Spleen (tissue), 11 donors: ENCODE results near the gene NRCAM. TPM values are rescaled to one million over a fixed set of nuclear protein-coding genes. Genes with fewer than 3 reads are reported as not detected.

ENCODE experiments used
- DNase-seq: peaks from one replicate; pipeline ENCODE4 v3.0.0-alpha.2; 2020
- H3K27ac ChIP-seq, 8 donors: fragments of 200-600 bp; sonication (generic) in 7 of 8; 1 replicate in 4 of 8; 2 replicates in 4 of 8; pipeline versions ENCODE4 v1.5.0 to v1.8.0; 2016 to 2021; ENCODE audit warnings: inconsistent platforms in 4 of 8, mild to moderate bottlenecking in 4 of 8, moderate library complexity in 1 of 8
- H3K27me3 ChIP-seq, 7 donors: fragments of 200-600 bp; sonication (generic) in 6 of 7; replicated peaks in 1 of 7; 1 replicate in 4 of 7; 2 replicates in 3 of 7; pipeline versions ENCODE4 v1.5.0 to v1.8.0; 2016 to 2021; ENCODE audit warnings: inconsistent platforms in 3 of 7, mild to moderate bottlenecking in 1 of 7
- H3K36me3 ChIP-seq, 6 donors: fragments of 200-600 bp; sonication (generic) in 5 of 6; 1 replicate in 4 of 6; 2 replicates in 2 of 6; pipeline versions ENCODE4 v1.5.0 to v1.8.0; 2016 to 2021; ENCODE audit warnings: inconsistent platforms in 2 of 6
- H3K4me1 ChIP-seq, 6 donors: fragments of 200-600 bp; sonication (generic) in 5 of 6; 1 replicate in 3 of 6; 2 replicates in 3 of 6; pipeline versions ENCODE4 v1.5.0 to v1.8.0; 2016 to 2021; ENCODE audit warnings: inconsistent platforms in 3 of 6
- H3K4me3 ChIP-seq, 8 donors: fragments of 200-600 bp; sonication (generic) in 7 of 8; 1 replicate in 4 of 8; 2 replicates in 4 of 8; pipeline versions ENCODE4 v1.5.0 to v1.8.0; 2016 to 2021; ENCODE audit warnings: inconsistent platforms in 4 of 8, mild to moderate bottlenecking in 4 of 8, moderate library complexity in 2 of 8
- H3K9me3 ChIP-seq, 8 donors: fragments of 200-600 bp; sonication (generic) in 7 of 8; 1 replicate in 4 of 8; 2 replicates in 4 of 8; pipeline versions ENCODE4 v1.5.0 to v1.8.0; 2016 to 2021; ENCODE audit warnings: inconsistent platforms in 4 of 8
- POLR2A ChIP-seq, 3 donors: fragments of 450-650 bp; IDR thresholded peaks; one replicate each; pipeline ENCODE4 v1.5.1; 2017; ENCODE audit warnings: antibody characterized with exemption in 3 of 3, mild to moderate bottlenecking in 1 of 3
- POLR2AphosphoS5 ChIP-seq, 3 donors: sonication (generic); formaldehyde crosslinking; IDR thresholded peaks; one replicate each; pipeline ENCODE4 v1.5.1; 2017; ENCODE audit warnings: antibody characterized with exemption in 3 of 3
- WGBS, 5 donors: extraction: QIAGEN DNeasy Blood & Tissue Kit in 3 of 5; methylation state at CpG; one replicate each; pipeline versions ENCODE4 v1.1.5 to v1.1.7; 2013 to 2018; 5-methylcytosine and 5-hydroxymethylcytosine counted together
- intact Hi-C: fragments of 100-400 bp; cut with DNase I; formaldehyde crosslinking; loops from one replicate; pipeline ENCODE4 v1.15.0; 2023; ENCODE audit warnings: low total_unique reads
- polyA plus RNA-seq, 3 donors: library from polyadenylated mRNA; stranded (reverse); fragments of 200-250 nt; gene quantifications; one replicate each; pipeline ENCODE4 v1.2.1, GENCODE V29; 2013
- total RNA-seq, 7 donors: library from RNA; depleted of rRNA in 3 of 7; stranded (reverse); fragments of >200 nt in 3 of 7; fragmentation: NEBNext Ultra II Directional in 4 of 7; extraction: Animal tissue kit (Norgen Biotek cat#: 25700) in 4 of 7; gene quantifications; one replicate each; pipeline versions ENCODE4 v1.1.0 to v1.2.1, GENCODE V29; 2016 to 2021
- TF ChIP-seq, protein P1 (sequence below), 11 experiments: fragments of 200-600 bp in 7 of 11; fragments of 450-650 bp in 4 of 11; sonication (generic) in 4 of 11; IDR thresholded peaks in 8 of 11; conservative IDR thresholded peaks in 3 of 11; 1 replicate in 7 of 11; 2 replicates in 4 of 11; pipeline versions ENCODE4 v1.4.0 to v1.8.0; 2016 to 2021; ENCODE audit warnings: antibody characterized with exemption in 11 of 11, inconsistent platforms in 4 of 11, mild to moderate bottlenecking in 1 of 11
- donor health status: healthy with polysubstance abuse.
- donor health status: DM: no; HTN: no; CAD: no; lungs with moderate emphysema.
- donor health status: DM: no; HTN: no; CAD: no.
- donor health status: Bipolar disorder and iron deficiency.
- donor health status: healthy.
- donor health status: DM: no; HTN: no; CAD: no.
- donor health status: DM: yes; HTN: yes; CAD: no.

NRCAM gene
- total and polyA plus RNA-seq, 10 donors = 4.1 to 88.5 (median 15.0) TPM

GRCh38 chr7:108382932-108383331 is 73.3 kb downstream of the NRCAM start:
- intact Hi-C loops = no loop called here
- WGBS, 5 donors = 65 to 89% (median 74%) methylated on average over 1 of the region's 1 CpG
- H3K36me3 ChIP-seq = no peaks in the 10 kb centered on the region
- H3K27me3 ChIP-seq = no peaks in the 10 kb centered on the region
- no peak for DNase-seq
- H3K27ac ChIP-seq = no peak overlapping the region
- TF ChIP-seq POLR2A (IDR thresholded peaks at IDR 0.05) (no peak), POLR2AphosphoS5 (IDR thresholded peaks at IDR 0.05) (no peak)
- TF ChIP-seq, protein P1, sequence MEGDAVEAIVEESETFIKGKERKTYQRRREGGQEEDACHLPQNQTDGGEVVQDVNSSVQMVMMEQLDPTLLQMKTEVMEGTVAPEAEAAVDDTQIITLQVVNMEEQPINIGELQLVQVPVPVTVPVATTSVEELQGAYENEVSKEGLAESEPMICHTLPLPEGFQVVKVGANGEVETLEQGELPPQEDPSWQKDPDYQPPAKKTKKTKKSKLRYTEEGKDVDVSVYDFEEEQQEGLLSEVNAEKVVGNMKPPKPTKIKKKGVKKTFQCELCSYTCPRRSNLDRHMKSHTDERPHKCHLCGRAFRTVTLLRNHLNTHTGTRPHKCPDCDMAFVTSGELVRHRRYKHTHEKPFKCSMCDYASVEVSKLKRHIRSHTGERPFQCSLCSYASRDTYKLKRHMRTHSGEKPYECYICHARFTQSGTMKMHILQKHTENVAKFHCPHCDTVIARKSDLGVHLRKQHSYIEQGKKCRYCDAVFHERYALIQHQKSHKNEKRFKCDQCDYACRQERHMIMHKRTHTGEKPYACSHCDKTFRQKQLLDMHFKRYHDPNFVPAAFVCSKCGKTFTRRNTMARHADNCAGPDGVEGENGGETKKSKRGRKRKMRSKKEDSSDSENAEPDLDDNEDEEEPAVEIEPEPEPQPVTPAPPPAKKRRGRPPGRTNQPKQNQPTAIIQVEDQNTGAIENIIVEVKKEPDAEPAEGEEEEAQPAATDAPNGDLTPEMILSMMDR (IDR thresholded peaks at IDR 0.05 in 8 of 11, conservative IDR thresholded peaks at IDR 0.05 in 3 of 11) = no peak
- no peaks in the 10 kb centered on the region for H3K4me1 ChIP-seq
- no peaks in the 10 kb centered on the region for H3K9me3 ChIP-seq
- H3K4me3 ChIP-seq = no peak overlapping the region

- Histone ChIP-seq H3K9me3 (no peaks in the 10 kb centered on the region), H3K4me1 (no peaks in the 10 kb centered on the region), H3K27ac (no peak overlapping the region), H3K27me3 (no peaks in the 10 kb centered on the region), H3K4me3 (no peak overlapping the region), H3K36me3 (no peaks in the 10 kb centered on the region)
- TF ChIP-seq POLR2A (IDR thresholded peaks at IDR 0.05) (no peak), POLR2AphosphoS5 (IDR thresholded peaks at IDR 0.05) (no peak)
- TF ChIP-seq, protein P1 (IDR thresholded peaks at IDR 0.05 in 8 of 11, conservative IDR thresholded peaks at IDR 0.05 in 3 of 11) = no peak
- no peak for DNase-seq
- intact Hi-C loops = no loop called here
Observed at GRCh38 chr7:108380517-108380916, 75.7 kb downstream of the NRCAM start.

GRCh38 chr7:108376206-108376605 is 80.0 kb downstream of the NRCAM start:
- intact Hi-C loops = no loop called here
- no peak overlapping the region for H3K27ac ChIP-seq
- peaks cover 0 to 6% (median 0%) of the 10 kb centered on the region in 8 donors for H3K9me3 ChIP-seq
- H3K4me1 ChIP-seq = no peaks in the 10 kb centered on the region
- H3K27me3 ChIP-seq = no peaks in the 10 kb centered on the region
- no peak overlapping the region for H3K4me3 ChIP-seq
- no peak for TF ChIP-seq POLR2AphosphoS5 (IDR thresholded peaks at IDR 0.05)
- TF ChIP-seq, protein P1 (IDR thresholded peaks at IDR 0.05 in 8 of 11, conservative IDR thresholded peaks at IDR 0.05 in 3 of 11) = no peak
- TF ChIP-seq POLR2A (IDR thresholded peaks at IDR 0.05) = no peak
- no peak for DNase-seq
- no peaks in the 10 kb centered on the region for H3K36me3 ChIP-seq

GRCh38 chr7:108375668-108376067 is 80.6 kb downstream of the NRCAM start:
- intact Hi-C loops = no loop called here
- H3K27me3 ChIP-seq = no peaks in the 10 kb centered on the region
- H3K9me3 ChIP-seq = peaks cover 0 to 6% (median 0%) of the 10 kb centered on the region in 8 donors
- H3K27ac ChIP-seq = no peak overlapping the region
- 89 to 97% (median 92%) methylated on average over 1 of the region's 1 CpG for WGBS, 5 donors
- H3K4me3 ChIP-seq = no peak overlapping the region
- no peaks in the 10 kb centered on the region for H3K36me3 ChIP-seq
- no peak for DNase-seq
- TF ChIP-seq POLR2A (IDR thresholded peaks at IDR 0.05) (no peak), POLR2AphosphoS5 (IDR thresholded peaks at IDR 0.05) (no peak)
- TF ChIP-seq, protein P1 (IDR thresholded peaks at IDR 0.05 in 8 of 11, conservative IDR thresholded peaks at IDR 0.05 in 3 of 11) = no peak
- no peaks in the 10 kb centered on the region for H3K4me1 ChIP-seq
